GM21825 (cell line): ENCODE data around the gene TGFB2.

Experiments used
- ATAC-seq: cut with Tn5 transposase; IDR thresholded peaks from one replicate; pipeline ENCODE4 v1.9.1; 2021; ENCODE audit warnings: mild to moderate bottlenecking, moderate library complexity; ENCODE audit not compliant: unreplicated experiment

TGFB2 gene

DNA sequence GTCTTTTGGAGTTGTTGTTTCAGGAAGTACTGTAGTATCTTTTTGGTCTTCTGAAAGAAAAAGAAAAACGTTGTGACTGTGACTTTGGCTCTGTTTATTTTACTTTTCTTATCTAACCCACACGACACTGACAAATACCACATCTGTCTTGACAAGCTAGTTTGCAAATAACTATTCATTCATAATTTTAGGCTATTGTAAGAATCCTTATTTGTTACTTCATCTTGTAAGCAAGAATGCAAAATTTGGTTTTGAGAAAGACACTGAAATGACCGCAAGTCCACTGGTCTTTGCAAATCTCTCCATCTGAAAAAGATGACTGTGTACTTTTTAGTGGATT lies 12.7 kb downstream of the TGFB2 start:
- no peak for ATAC-seq

GRCh38 chr1:218361298-218362065 lies 16.3 kb downstream of the TGFB2 start:
- ATAC-seq: no peak

DNA sequence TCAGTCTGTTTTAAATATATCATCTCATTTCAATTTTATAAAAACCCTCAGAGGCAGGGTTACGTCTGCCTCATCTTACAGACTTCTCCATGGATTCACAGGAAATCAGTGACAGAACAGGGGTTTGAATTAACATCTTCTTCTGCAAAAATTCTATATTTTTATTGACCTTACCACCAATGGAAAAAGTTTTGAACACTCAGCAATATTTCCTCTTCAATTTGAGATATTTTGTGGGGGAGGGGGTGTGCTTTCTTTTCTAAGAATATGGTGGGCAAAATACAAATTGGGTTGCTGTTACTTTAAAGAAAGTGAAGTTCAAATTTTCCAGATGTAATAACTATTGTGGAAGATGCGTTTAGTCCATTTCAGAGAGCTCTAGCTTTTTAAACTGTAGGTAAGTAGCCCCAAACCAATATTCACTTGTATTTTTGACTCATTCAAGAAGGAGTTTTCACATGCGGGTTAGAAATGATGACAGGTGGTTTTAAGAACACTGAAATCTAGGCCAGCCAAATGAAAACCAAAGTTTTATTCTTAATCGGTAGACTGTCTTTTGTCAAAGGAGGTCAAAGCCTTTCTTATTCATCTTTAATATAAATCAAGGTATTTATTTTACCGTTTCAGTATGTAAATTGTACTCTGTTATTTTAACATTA lies 17.4 kb downstream of the TGFB2 start:
- ATAC-seq: no peak

DNA sequence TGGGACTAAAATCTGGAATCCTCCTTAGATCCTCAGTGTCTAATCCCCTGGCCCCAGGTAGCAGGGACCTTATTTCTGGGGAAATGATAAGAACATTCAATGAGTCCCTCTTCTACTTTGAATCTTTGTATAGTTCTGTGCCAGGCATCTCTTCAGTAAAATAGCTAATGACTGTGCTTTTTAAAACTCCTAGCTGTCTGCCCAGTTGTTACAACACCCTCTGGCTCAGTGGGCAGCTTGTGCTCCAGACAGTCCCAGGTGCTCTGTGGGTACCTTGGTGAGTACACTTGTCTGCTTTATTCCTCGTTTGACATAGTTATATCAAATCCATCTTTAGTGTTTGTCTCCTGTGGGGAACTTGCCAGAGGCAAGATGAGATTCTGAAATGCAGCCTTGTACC lies 18.0 kb downstream of the TGFB2 start:
- no peak for ATAC-seq

DNA sequence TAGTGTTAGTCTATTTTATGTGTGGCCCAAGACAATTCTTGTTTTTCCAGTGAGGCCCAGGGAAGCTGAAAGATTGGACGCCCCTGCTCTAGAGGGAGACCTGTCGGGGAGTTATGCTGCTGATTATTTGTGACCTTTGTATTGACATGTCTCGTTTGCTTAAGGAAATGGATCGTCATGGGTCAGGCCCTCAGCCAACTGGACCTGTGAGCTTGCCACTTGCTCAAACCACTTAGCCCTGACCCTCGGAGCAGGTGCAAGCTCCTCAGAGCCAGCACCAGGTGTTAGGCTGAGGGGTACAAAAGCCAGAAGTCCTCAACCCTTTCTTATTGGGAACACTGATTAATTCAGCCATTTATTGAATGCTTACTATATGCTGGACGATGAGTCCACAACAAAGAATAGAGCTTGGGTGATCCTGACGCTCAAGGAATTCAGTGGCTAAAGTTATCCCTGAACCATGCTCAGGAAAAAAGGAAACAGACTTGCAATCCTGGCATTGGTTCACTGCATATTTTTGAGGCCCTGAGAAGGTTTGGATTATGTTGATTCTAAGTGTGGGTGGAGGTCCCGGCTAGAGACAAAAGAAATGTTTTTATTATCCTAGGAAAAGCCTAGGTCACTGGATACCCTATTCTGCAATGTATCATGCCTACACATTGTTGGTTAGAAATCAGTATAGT lies 19.0 kb downstream of the TGFB2 start:
- no peak for ATAC-seq

DNA sequence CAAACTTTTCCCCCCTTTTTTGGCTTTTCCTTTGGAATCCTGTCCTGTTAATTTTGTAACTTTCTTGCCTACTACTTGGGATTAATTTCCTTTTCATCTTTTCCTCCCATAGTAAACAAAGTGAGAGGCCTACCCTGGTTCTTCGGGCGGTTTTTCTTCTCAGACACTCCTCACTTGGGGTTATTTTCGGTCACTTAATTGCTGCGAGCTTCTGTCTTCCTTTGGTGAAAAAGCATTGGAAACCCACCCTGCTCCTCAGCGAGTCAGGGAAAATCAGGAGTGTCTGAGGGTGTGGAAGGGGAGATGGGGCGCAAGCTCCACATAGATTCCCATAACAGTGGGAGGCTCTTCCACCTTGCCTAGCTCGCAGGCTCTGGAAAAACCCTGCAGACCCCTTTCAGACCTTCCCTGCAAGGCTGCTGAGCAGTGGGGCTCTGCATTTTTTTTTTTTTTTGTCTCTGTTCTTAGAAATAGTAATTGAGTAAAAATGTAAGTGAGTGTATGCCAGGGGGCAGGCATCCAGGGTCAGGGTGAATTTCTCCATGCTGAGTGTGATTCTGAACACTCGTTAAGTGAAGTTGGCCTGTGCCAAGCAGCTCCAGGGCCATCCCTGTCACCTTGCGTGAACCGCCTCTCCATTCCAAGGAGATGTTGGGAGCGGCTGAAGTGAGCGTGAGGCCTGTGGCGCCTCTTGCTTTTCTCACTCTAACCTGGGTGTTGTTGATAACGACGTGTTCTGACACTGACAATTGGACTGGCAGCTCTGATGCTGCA lies 20.3 kb downstream of the TGFB2 start:
- no peak for ATAC-seq

DNA sequence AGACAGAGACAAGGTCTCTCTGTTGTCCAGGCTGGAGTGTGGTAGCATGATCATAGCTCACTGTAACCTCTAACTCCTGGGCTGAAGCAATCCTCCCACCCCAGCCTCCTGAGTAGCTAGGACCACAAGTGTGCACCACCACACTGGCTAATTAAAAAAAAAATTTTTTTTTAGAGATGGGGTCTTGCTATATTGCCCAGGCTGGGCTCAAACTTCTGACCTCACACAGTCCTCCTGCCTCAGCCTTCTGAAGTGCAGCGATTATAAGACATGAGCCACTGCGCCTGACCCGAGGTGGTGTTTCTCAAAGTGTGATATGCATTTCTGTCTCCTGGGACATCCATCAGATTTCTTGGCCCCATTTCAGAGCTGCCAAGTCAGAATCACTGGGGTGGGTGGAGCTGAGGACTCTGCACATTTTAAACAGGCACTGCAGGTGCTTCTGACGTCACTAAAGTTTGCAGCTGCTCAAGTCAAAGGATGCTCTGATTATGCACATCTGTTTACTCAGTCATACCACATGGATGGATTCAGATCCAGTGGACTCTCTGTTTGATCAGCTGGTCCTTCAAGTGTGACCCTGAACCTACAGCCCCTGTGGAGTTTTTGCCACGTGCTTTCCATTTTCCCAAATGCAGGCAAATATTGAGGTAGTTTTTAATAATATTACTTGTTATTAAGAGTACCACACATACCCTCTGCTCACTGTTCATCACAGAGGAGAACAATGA lies 21.4 kb downstream of the TGFB2 start:
- ATAC-seq: no peak

DNA sequence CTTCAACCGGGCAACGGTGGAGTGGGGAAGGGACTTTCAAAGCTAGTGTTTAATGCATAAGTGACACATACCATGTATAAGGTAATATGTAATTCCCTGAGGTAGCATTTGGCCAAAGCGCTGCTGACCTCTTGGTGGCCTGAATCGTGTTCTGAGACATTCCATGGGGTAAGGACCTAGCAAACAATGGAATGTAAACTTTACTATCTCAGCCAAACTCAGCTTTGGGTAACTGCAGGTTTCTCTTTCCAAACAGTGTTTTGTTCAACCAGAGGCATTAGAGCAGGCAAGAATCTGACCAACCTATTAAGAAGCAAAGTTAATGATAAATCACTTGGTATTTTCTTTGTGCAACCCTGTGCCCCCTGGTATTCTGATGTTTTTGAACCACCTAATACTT lies 22.0 kb downstream of the TGFB2 start:
- ATAC-seq: no peak

GRCh38 chr1:218368686-218369085 lies 23.6 kb downstream of the TGFB2 start:
- no peak for ATAC-seq

- no peak for ATAC-seq
These were observed 24.8 kb downstream of the TGFB2 start for GRCh38 chr1:218369688-218370511.

- no peak for ATAC-seq
These were observed 27.0 kb downstream of the TGFB2 start for GRCh38 chr1:218371927-218372672.

GRCh38 chr1:218374401-218375353 lies 29.5 kb downstream of the TGFB2 start:
- ATAC-seq: no peak

GRCh38 chr1:218376722-218377121 lies 31.6 kb downstream of the TGFB2 start:
- peak; percentile 5 for ATAC-seq

- peak; percentile 74 for ATAC-seq
These were observed 32.1 kb downstream of the TGFB2 start for GRCh38 chr1:218377143-218377660.

DNA sequence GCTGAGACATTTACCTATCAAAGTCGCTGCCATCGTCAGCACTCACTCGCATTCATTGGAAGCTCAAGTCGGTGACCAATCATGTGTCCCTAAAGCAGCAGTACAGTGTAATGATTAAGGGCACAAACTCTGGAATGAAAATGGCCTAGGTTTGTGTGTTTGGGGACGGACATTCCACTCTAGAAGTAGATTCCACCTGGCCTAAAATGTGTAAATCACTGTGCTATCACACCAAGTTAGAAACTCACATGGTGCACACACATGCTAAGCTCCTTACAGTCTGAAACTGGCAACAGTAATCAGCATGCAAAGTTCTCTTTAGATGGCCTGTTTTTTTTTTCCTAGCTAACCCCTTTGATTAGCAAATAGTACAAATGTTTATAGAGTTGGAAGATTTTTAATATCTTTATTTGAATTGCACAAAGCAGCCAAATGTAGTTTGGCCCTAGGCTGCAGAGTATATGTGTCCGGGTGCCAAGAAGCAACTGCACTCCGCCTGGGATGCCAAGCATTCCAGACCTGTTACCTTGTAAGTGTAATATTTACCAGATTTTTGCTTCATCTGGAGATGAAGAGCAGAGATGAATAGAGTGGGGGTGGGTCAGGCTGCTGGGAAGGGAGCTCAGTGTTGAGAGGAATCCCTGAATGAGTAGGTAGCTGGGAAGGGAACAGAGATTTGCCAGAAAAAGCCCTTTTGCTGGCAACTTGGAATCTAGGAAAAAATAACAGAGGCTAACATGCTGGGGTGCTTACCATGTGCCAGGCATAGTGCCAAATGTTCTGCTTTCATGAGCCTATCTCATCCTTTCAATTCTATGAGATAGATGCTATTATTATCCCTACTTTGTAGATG lies 35.2 kb downstream of the TGFB2 start:
- no peak for ATAC-seq

GRCh38 chr1:218382261-218382660 lies 37.1 kb downstream of the TGFB2 start:
- ATAC-seq: no peak

GRCh38 chr1:218383051-218383450 lies 37.9 kb downstream of the TGFB2 start:
- ATAC-seq: no peak
